Gastroesophageal sphincter (tissue), 4 donors: Measurements from ENCODE around the gene MRPS15. TPM values are rescaled to one million over a fixed set of nuclear protein-coding genes. Genes with fewer than 3 reads are reported as not detected.
"Not testable (repeated sequence)": the region's sequence is repeated elsewhere in the genome, so short reads cannot be mapped to it uniquely, and the experiment has no call there.

ENCODE experiments used
- ATAC-seq: fragments of 150-250 bp; one replicate; pipeline ENCODE4 v1.9.1; 2016; ENCODE audit warnings: mild to moderate bottlenecking, moderate library complexity
- H3K27ac ChIP-seq, 4 donors: fragments of 200-600 bp; sonication (generic) in 3 of 4; 1 replicate in 3 of 4; 2 replicates in 1 of 4; pipeline ENCODE4 v1.5.1; 2016 to 2019
- H3K27me3 ChIP-seq: fragments of 200-600 bp; sonication (generic); one replicate; pipeline ENCODE4 v1.5.1; 2019
- H3K36me3 ChIP-seq, 2 donors: fragments of 200-600 bp; sonication (generic); one replicate each; pipeline ENCODE4 v1.5.1; 2019; ENCODE audit warnings: control low read depth in 1 of 2
- H3K4me1 ChIP-seq, 3 donors: fragments of 200-600 bp; sonication (generic); 1 replicate in 2 of 3; 2 replicates in 1 of 3; pipeline ENCODE4 v1.5.1; 2016 to 2019; ENCODE audit warnings: control low read depth in 2 of 3
- H3K4me3 ChIP-seq, 2 donors: fragments of 200-600 bp; sonication (generic); one replicate each; pipeline ENCODE4 v1.5.1; 2019; ENCODE audit warnings: mild to moderate bottlenecking in 1 of 2, moderate library complexity in 1 of 2
- H3K9me3 ChIP-seq, 3 donors: fragments of 200-600 bp; sonication (generic); one replicate each; pipeline ENCODE4 v1.5.1; 2017 to 2019; ENCODE audit warnings: control low read depth in 2 of 3
- CTCF ChIP-seq, 4 experiments: fragments of 200-600 bp in 2 of 4; fragments of 450-650 bp in 2 of 4; sonication (generic) in 1 of 4; IDR thresholded peaks; one replicate each; pipeline ENCODE4 v1.5.1; 2017 to 2019; ENCODE audit warnings: antibody characterized with exemption in 4 of 4, mild to moderate bottlenecking in 2 of 4, moderate library complexity in 2 of 4
- EP300 ChIP-seq: sonication (generic); formaldehyde crosslinking; IDR thresholded peaks from one replicate; pipeline ENCODE4 v1.6.1; 2017; ENCODE audit warnings: antibody characterized with exemption, mild to moderate bottlenecking
- POLR2A ChIP-seq, 2 donors: fragments of 450-650 bp; IDR thresholded peaks; one replicate each; pipeline ENCODE4 v1.6.1; 2017; ENCODE audit warnings: antibody characterized with exemption in 2 of 2, mild to moderate bottlenecking in 2 of 2, moderate library complexity in 1 of 2
- POLR2AphosphoS5 ChIP-seq: sonication (generic); formaldehyde crosslinking; IDR thresholded peaks from one replicate; pipeline ENCODE4 v1.6.1; 2017; ENCODE audit warnings: antibody characterized with exemption
- WGBS, 2 donors: methylation state at CpG; one replicate each; pipeline ENCODE4 v1.1.5; 2018; ENCODE audit warnings: low coverage in 1 of 2; 5-methylcytosine and 5-hydroxymethylcytosine counted together
- total RNA-seq, 4 donors: library from RNA; depleted of rRNA; stranded (reverse); fragments of >200 nt; gene quantifications; one replicate each; pipeline ENCODE4 v1.1.0, GENCODE V29; 2016

The MRPS15 gene
- total RNA-seq, 4 donors from 2014 or later, result 52.6 to 68.5 (median 61.3) TPM

GRCh38 chr1:36497207-36497606 lies 33.0 kb upstream of the MRPS15 start:
- H3K27ac ChIP-seq, result no peak overlapping the region
- 73 to 90% methylated on average over 2 of the region's 2 CpGs for WGBS, 2 donors
- TF ChIP-seq POLR2AphosphoS5 (no peak), CTCF (IDR thresholded peaks at IDR 0.05) (no peak), EP300 (no peak), POLR2A (IDR thresholded peaks at IDR 0.05) (no peak)
- H3K4me3 ChIP-seq, result no peak overlapping the region
- H3K36me3 ChIP-seq, result no peaks in the 10 kb centered on the region
- H3K4me1 ChIP-seq, result no peaks in the 10 kb centered on the region
- peaks cover 35% of the 10 kb centered on the region for H3K27me3 ChIP-seq
- ATAC-seq, result no peak
- no peaks in the 10 kb centered on the region for H3K9me3 ChIP-seq

- H3K4me3 ChIP-seq, result no peak overlapping the region
- TF ChIP-seq CTCF (IDR thresholded peaks at IDR 0.05) (no peak), EP300 (no peak), POLR2AphosphoS5 (no peak), POLR2A (IDR thresholded peaks at IDR 0.05) (no peak)
- no peak for ATAC-seq
- peaks cover 41% of the 10 kb centered on the region for H3K27me3 ChIP-seq
- H3K4me1 ChIP-seq, result no peaks in the 10 kb centered on the region
- no peak overlapping the region for H3K27ac ChIP-seq
- WGBS, 2 donors, result 71 to 72% methylated on average over 4 to 5 of the region's 5 CpGs
- no peaks in the 10 kb centered on the region for H3K36me3 ChIP-seq
- H3K9me3 ChIP-seq, result no peaks in the 10 kb centered on the region
These were observed 30.8 kb upstream of the MRPS15 start for GRCh38 chr1:36494971-36495370.

DNA sequence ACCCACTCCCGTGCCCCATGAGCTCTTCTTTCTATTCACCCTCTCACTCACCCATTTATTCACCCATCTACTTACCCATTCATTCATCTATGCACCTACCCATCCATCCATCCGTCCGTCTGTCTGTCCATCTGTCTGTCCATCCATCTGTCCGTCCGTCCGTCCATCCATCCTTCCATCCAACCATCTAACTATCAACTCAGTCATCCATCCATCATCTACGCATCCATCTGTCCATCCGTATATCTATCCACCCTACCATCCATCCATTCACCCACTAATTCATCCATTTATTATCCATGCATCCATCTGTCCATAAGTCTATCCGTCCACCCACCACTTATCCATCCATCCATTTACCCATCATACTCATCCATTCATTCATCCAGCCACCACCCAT lies 29.3 kb upstream of the MRPS15 start:
- ATAC-seq, result no peak
- WGBS, 2 donors, result 79 to 85% methylated on average over 8 to 9 of the region's 9 CpGs
- no peaks in the 10 kb centered on the region for H3K9me3 ChIP-seq
- H3K27me3 ChIP-seq, result peaks cover 37% of the 10 kb centered on the region
- no peaks in the 10 kb centered on the region for H3K36me3 ChIP-seq
- no peaks in the 10 kb centered on the region for H3K4me1 ChIP-seq
- H3K4me3 ChIP-seq, result no peak overlapping the region
- H3K27ac ChIP-seq, result no peak overlapping the region
- no peak for TF ChIP-seq CTCF (IDR thresholded peaks at IDR 0.05)
- no peak for TF ChIP-seq POLR2A (IDR thresholded peaks at IDR 0.05)
- no peak for TF ChIP-seq EP300
- no peak for TF ChIP-seq POLR2AphosphoS5

DNA sequence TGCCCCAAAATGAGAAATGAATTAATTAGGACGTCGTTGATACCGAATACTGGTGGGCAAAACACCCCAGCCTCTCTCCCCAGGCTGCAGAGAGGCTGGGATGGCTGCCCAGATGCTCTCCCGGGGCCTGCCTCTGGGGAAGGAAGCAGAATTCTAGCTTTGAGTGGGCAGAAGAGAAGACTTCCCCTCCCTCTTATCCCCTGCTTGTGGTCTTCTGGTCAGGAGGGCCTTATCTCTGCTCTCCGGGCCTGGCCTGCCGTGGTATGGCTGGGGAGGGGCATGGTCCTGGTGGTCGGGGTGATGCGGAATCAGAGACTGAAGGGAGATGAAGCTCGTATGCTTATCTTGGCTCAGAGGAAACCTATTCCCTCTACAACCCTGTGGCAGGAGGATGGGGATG lies 28.3 kb upstream of the MRPS15 start:
- Histone ChIP-seq H3K27me3 (peaks cover 45% of the 10 kb centered on the region), H3K36me3 (no peaks in the 10 kb centered on the region), H3K4me3 (no peak overlapping the region), H3K27ac (no peak overlapping the region), H3K9me3 (no peaks in the 10 kb centered on the region), H3K4me1 (no peaks in the 10 kb centered on the region)
- 12% methylated on average over 4 of the region's 9 CpGs; no CpG with 5 or more reads in 1 of the 2 donors for WGBS, 2 donors
- ATAC-seq, result no peak
- TF ChIP-seq EP300 (no peak), POLR2AphosphoS5 (no peak), CTCF (IDR thresholded peaks at IDR 0.05) (no peak), POLR2A (IDR thresholded peaks at IDR 0.05) (no peak)

GRCh38 chr1:36489258-36490051 lies 25.3 kb upstream of the MRPS15 start:
- H3K27me3 ChIP-seq, result peaks cover 39% of the 10 kb centered on the region
- 48 to 70% methylated on average over 6 to 7 of the region's 10 CpGs for WGBS, 2 donors

More at GRCh38 chr1:36489258-36490051, 25.3 kb upstream of the MRPS15 start:
- H3K4me3 ChIP-seq, H3K9me3 ChIP-seq, H3K4me1 ChIP-seq, ATAC-seq, H3K27ac ChIP-seq, H3K36me3 ChIP-seq: not testable (repeated sequence)
